Esophagus squamous epithelium (tissue), 4 donors: ENCODE measurements around the gene AFF3.
"Not testable (repeated sequence)": the region's sequence is repeated elsewhere in the genome, so short reads cannot be mapped to it uniquely, and the experiment has no call there.

ENCODE experiments used
- POLR2A ChIP-seq, 4 donors: fragments of 450-650 bp; IDR thresholded peaks; one replicate each; pipeline ENCODE4 v1.6.1; 2017; ENCODE audit warnings: antibody characterized with exemption in 4 of 4, mild to moderate bottlenecking in 4 of 4, moderate library complexity in 3 of 4
- TF ChIP-seq, protein P1 (sequence below), 6 experiments: fragments of 450-650 bp in 4 of 6; fragments of 200-600 bp in 2 of 6; sonication (generic) in 2 of 6; IDR thresholded peaks; one replicate each; pipeline ENCODE4 v1.5.1; 2016 to 2019; ENCODE audit warnings: antibody characterized with exemption in 6 of 6, mild to moderate bottlenecking in 4 of 6, moderate library complexity in 4 of 6

DNA sequence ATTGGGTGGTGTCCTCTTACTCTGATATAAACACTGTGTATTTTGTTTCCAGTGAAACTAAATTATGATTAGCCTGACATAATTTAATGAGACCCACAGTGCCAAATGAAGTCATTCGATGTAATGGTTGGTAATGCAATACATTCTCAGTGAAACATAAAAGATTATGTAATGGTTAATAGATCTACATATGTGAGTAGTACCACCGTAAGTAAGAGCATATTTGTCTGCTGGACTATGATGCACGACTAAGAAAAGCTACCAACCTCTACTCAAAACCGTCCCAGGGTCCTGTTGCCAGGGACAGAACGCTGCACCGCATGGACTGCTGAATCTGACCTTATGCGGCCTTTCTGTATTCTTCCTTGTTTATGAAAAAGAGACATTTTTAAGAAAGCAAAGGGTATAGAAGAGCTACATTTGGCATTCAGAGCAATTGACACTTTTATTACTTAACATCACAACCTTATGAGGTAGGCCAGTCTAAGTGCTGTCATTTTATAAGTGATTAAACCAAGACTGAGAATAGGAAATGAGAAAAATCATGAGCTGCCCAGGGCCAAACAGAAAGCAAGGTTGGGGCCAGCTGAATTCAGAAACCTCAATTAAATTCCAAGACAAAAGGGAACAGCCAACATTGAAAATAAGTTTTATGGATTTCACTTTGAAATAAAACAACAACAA, 44.6 kb downstream of the AFF3 start:
- TF ChIP-seq POLR2A (IDR thresholded peaks at IDR 0.05), result not testable (repeated sequence)
- TF ChIP-seq, protein P1, sequence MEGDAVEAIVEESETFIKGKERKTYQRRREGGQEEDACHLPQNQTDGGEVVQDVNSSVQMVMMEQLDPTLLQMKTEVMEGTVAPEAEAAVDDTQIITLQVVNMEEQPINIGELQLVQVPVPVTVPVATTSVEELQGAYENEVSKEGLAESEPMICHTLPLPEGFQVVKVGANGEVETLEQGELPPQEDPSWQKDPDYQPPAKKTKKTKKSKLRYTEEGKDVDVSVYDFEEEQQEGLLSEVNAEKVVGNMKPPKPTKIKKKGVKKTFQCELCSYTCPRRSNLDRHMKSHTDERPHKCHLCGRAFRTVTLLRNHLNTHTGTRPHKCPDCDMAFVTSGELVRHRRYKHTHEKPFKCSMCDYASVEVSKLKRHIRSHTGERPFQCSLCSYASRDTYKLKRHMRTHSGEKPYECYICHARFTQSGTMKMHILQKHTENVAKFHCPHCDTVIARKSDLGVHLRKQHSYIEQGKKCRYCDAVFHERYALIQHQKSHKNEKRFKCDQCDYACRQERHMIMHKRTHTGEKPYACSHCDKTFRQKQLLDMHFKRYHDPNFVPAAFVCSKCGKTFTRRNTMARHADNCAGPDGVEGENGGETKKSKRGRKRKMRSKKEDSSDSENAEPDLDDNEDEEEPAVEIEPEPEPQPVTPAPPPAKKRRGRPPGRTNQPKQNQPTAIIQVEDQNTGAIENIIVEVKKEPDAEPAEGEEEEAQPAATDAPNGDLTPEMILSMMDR (IDR thresholded peaks at IDR 0.05), result not testable (repeated sequence)
